Trophoblast cell (in vitro differentiated cells and primary cell): ENCODE results near the gene PRKAG3.

ENCODE experiments used
- DNase-seq, 2 donors: peaks; one replicate each; pipeline ENCODE4 v3.0.0-alpha.2; 2016
- H2AFZ ChIP-seq: 2 replicates; pipeline ENCODE4 v1.6.1; 2013; ENCODE audit warnings: low read length, moderate library complexity, mild to moderate bottlenecking; ENCODE audit not compliant: insufficient read depth, poor library complexity
- H2AK5ac ChIP-seq: 2 replicates; pipeline ENCODE4 v1.6.1; 2013; ENCODE audit warnings: mild to moderate bottlenecking, low read length
- H2BK120ac ChIP-seq: 2 replicates; pipeline ENCODE4 v1.6.1; 2013; ENCODE audit warnings: low read length, mild to moderate bottlenecking, moderate library complexity; ENCODE audit not compliant: insufficient read depth, poor library complexity
- H2BK12ac ChIP-seq: 2 replicates; pipeline ENCODE4 v1.6.1; 2013; ENCODE audit warnings: mild to moderate bottlenecking, low read length, moderate library complexity
- H2BK5ac ChIP-seq: 2 replicates; pipeline ENCODE4 v1.6.1; 2013; ENCODE audit warnings: low read length, low read depth, moderate library complexity, mild to moderate bottlenecking; ENCODE audit not compliant: poor library complexity
- H3K14ac ChIP-seq: 2 replicates; pipeline ENCODE4 v1.6.1; 2013; ENCODE audit warnings: mild to moderate bottlenecking, low read length
- H3K18ac ChIP-seq: 2 replicates; pipeline ENCODE4 v1.6.1; 2013; ENCODE audit warnings: mild to moderate bottlenecking, low read length
- H3K23ac ChIP-seq: 2 replicates; pipeline ENCODE4 v1.6.1; 2013; ENCODE audit warnings: low read length
- H3K27ac ChIP-seq: 2 replicates; pipeline ENCODE4 v1.5.1; 2013; ENCODE audit warnings: low read depth, mild to moderate bottlenecking, inconsistent platforms, low read length, moderate library complexity
- H3K27me3 ChIP-seq: 2 replicates; pipeline ENCODE4 v1.6.1; 2013; ENCODE audit warnings: inconsistent platforms, mild to moderate bottlenecking, low read length, moderate library complexity; ENCODE audit not compliant: insufficient read depth
- H3K36me3 ChIP-seq, 2 experiments: 1 replicate in 1 of 2; 2 replicates in 1 of 2; pipeline ENCODE4 v1.6.1; 2013; ENCODE audit warnings: low read length in 2 of 2, mild to moderate bottlenecking in 2 of 2, moderate library complexity in 1 of 2; ENCODE audit not compliant: insufficient read depth in 2 of 2, control insufficient read depth in 1 of 2
- H3K4ac ChIP-seq: 2 replicates; pipeline ENCODE4 v1.6.1; 2013; ENCODE audit warnings: low read depth, mild to moderate bottlenecking, low read length, moderate library complexity
- H3K4me1 ChIP-seq, 2 experiments: 1 replicate in 1 of 2; 2 replicates in 1 of 2; pipeline ENCODE4 v1.6.1; 2013; ENCODE audit warnings: low read length in 2 of 2, mild to moderate bottlenecking in 2 of 2, moderate library complexity in 1 of 2; ENCODE audit not compliant: insufficient read depth in 2 of 2, control insufficient read depth in 1 of 2
- H3K4me2 ChIP-seq: 2 replicates; pipeline ENCODE4 v1.6.1; 2013; ENCODE audit warnings: inconsistent platforms, mild to moderate bottlenecking, low read length, moderate library complexity
- H3K4me3 ChIP-seq: 2 replicates; pipeline ENCODE4 v1.5.1; 2013; ENCODE audit warnings: mild to moderate bottlenecking, low read depth, low read length, inconsistent platforms
- H3K79me1 ChIP-seq: one replicate; pipeline ENCODE4 v1.6.1; 2013; ENCODE audit warnings: low read length
- H3K79me2 ChIP-seq: 2 replicates; pipeline ENCODE4 v1.6.1; 2013; ENCODE audit warnings: low read length, mild to moderate bottlenecking; ENCODE audit not compliant: control insufficient read depth, insufficient read depth, poor library complexity
- H3K9ac ChIP-seq: 2 replicates; pipeline ENCODE4 v1.6.1; 2013; ENCODE audit warnings: mild to moderate bottlenecking, low read length
- H3K9me3 ChIP-seq: 2 replicates; pipeline ENCODE4 v1.6.1; 2013; ENCODE audit warnings: low read depth, mild to moderate bottlenecking, control low read depth, inconsistent platforms, low read length; ENCODE audit not compliant: insufficient read depth
- H4K12ac ChIP-seq: 2 replicates; pipeline ENCODE4 v1.6.1; 2013; ENCODE audit warnings: low read depth, mild to moderate bottlenecking, low read length, moderate library complexity
- H4K8ac ChIP-seq: 2 replicates; pipeline ENCODE4 v1.6.1; 2013; ENCODE audit warnings: low read depth, mild to moderate bottlenecking, low read length, moderate library complexity
- H4K91ac ChIP-seq: one replicate; pipeline ENCODE4 v1.6.1; 2013; ENCODE audit warnings: low read depth, mild to moderate bottlenecking, low read length, moderate library complexity
- WGBS: extraction: QIAGEN DNeasy Blood & Tissue Kit; methylation state at CpG from one replicate; pipeline ENCODE4 v1.1.7; 2013; ENCODE audit warnings: missing lambda C conversion rate; ENCODE audit not compliant: insufficient read length, insufficient coverage; ENCODE audit errors: extremely low coverage; 5-methylcytosine and 5-hydroxymethylcytosine counted together

The PRKAG3 gene

DNA sequence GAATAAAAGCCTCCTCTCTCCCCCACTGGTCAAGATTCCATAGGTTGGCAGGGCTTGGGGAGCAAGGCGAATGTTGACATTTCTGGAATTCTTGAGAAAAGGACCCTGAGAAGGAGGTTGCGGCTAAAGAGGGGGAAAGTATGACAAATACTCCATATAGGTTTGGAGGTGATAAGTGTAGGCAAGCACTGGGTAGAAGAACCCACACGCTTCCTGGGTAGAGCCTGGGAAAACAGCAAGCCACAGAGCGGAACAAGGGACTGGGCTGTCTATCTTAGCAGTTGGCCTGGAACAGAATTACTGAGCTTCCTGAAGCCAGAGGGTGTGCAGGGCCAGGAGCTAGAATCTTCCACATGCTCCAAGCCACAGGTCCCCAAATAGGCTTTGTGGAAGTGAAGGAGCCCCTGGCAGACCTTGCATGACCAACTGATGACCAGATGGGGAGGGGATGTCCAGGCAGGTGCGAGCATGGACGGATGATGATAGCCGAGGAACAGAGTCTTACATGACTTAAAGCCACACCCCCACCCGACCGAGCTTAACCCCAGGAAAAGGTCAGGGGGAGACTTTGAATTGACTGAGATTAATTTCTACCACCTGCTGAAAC is 9.9 kb downstream of the PRKAG3 start:
- no peak overlapping the region for H2BK5ac ChIP-seq
- no peaks in the 10 kb centered on the region for H3K4me1 ChIP-seq
- no peak overlapping the region for H2AFZ ChIP-seq
- H3K18ac ChIP-seq: no peak overlapping the region
- no peak overlapping the region for H4K8ac ChIP-seq
- H3K27me3 ChIP-seq: no peaks in the 10 kb centered on the region
- H3K23ac ChIP-seq: no peak overlapping the region
- WGBS: no CpG with 5 or more reads among the region's 9 CpGs
- H4K91ac ChIP-seq: no peak overlapping the region
- H2AK5ac ChIP-seq: no peak overlapping the region
- no peak for DNase-seq
- no peaks in the 10 kb centered on the region for H3K36me3 ChIP-seq
- no peaks in the 10 kb centered on the region for H3K79me2 ChIP-seq
- no peak overlapping the region for H3K4me3 ChIP-seq
- H4K12ac ChIP-seq: no peak overlapping the region
- H3K79me1 ChIP-seq: no peaks in the 10 kb centered on the region
- no peak overlapping the region for H3K9ac ChIP-seq
- no peaks in the 10 kb centered on the region for H3K9me3 ChIP-seq
- no peak overlapping the region for H2BK12ac ChIP-seq
- H3K4ac ChIP-seq: no peak overlapping the region
- H2BK120ac ChIP-seq: no peak overlapping the region
- no peak overlapping the region for H3K14ac ChIP-seq
- no peak overlapping the region for H3K27ac ChIP-seq
- no peak overlapping the region for H3K4me2 ChIP-seq

DNA sequence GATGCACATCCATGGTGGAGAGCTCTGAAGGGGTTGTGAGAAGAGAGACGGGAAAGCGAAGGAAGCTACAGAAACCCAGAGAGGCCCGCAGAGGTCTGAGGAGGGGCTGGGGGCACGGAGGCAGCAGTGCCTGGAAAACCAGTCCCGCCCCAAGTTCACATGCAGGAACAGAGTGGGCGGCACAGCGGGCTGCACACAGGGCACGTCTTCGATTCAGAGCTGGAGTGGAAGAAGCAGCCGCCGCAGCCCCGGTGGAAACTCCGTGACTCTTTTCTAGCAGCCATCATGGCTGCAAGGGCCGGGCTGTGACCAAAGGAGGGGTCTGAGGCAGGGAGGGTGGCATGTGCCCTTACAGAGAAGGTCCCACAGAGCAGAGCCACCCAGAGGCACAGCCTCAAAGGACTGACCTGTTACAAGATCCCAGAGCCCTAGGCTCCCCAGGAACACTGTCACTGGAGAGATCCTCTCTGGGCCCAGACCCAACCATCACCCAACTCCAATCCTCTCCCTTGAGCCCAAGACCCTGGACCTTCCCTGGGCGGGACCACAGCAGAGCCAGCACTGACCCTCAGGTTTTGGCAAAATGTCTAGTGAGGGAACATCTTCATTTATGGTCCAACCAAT is 10.7 kb downstream of the PRKAG3 start:
- no CpG with 5 or more reads among the region's 15 CpGs for WGBS
- no peak overlapping the region for H3K4me3 ChIP-seq
- no peaks in the 10 kb centered on the region for H3K36me3 ChIP-seq
- no peak overlapping the region for H3K27ac ChIP-seq
- H4K12ac ChIP-seq: no peak overlapping the region
- no peaks in the 10 kb centered on the region for H3K27me3 ChIP-seq
- DNase-seq: no peak
- H3K23ac ChIP-seq: no peak overlapping the region
- no peak overlapping the region for H3K9ac ChIP-seq
- H4K91ac ChIP-seq: no peak overlapping the region
- H2BK12ac ChIP-seq: no peak overlapping the region
- no peak overlapping the region for H2BK120ac ChIP-seq
- no peak overlapping the region for H4K8ac ChIP-seq
- H3K4me2 ChIP-seq: no peak overlapping the region
- H3K4ac ChIP-seq: no peak overlapping the region
- H2AK5ac ChIP-seq: no peak overlapping the region
- no peak overlapping the region for H2AFZ ChIP-seq
- H3K79me2 ChIP-seq: no peaks in the 10 kb centered on the region
- no peak overlapping the region for H3K14ac ChIP-seq
- no peak overlapping the region for H2BK5ac ChIP-seq
- no peaks in the 10 kb centered on the region for H3K79me1 ChIP-seq
- H3K18ac ChIP-seq: no peak overlapping the region
- H3K9me3 ChIP-seq: no peaks in the 10 kb centered on the region
- H3K4me1 ChIP-seq: no peaks in the 10 kb centered on the region

- Histone ChIP-seq H3K4me3 (no peak overlapping the region), H3K79me2 (no peaks in the 10 kb centered on the region), H3K79me1 (no peaks in the 10 kb centered on the region), H3K4me2 (no peak overlapping the region), H3K23ac (no peak overlapping the region), H3K27ac (no peak overlapping the region), H2BK12ac (no peak overlapping the region), H3K9me3 (no peaks in the 10 kb centered on the region), H2AFZ (no peak overlapping the region), H2BK120ac (no peak overlapping the region), H4K8ac (no peak overlapping the region), H3K27me3 (no peaks in the 10 kb centered on the region), H2AK5ac (no peak overlapping the region), H2BK5ac (no peak overlapping the region), H3K36me3 (no peaks in the 10 kb centered on the region), H3K4me1 (no peaks in the 10 kb centered on the region), H4K91ac (no peak overlapping the region), H4K12ac (no peak overlapping the region), H3K14ac (no peak overlapping the region), H3K18ac (no peak overlapping the region), H3K9ac (no peak overlapping the region), H3K4ac (no peak overlapping the region)
- DNase-seq: peak; percentile 4 to 21
- WGBS: no CpG with 5 or more reads among the region's 7 CpGs
Observed at GRCh38 chr2:218819093-218819492, 12.5 kb downstream of the PRKAG3 start.

DNA sequence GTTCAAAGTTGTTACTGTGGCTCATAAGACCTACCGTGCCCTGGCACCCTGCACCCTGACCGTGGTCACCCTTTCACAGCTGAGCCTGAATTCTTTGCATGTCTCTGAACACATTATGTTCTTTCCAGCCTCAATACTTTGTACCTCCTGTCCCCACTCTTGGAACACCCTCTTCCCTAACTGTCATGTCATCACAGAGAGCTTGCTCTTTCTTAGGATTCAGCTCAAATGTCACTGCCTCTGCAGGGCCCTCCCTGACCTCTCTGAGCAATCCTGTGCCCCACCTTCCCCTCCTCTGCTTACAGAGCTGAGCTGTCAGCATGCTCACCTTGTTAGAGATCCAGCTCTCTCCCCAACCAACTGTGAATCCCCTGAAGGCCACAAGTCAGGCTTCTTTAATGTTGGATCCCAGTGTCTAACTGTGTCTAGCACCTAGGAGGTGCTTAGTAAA is 15.0 kb downstream of the PRKAG3 start:
- no peak overlapping the region for H4K8ac ChIP-seq
- no peak for DNase-seq
- no peaks in the 10 kb centered on the region for H3K4me1 ChIP-seq
- no CpG with 5 or more reads among the region's 2 CpGs for WGBS
- no peak overlapping the region for H2BK12ac ChIP-seq
- H3K36me3 ChIP-seq: no peaks in the 10 kb centered on the region
- H3K9me3 ChIP-seq: no peaks in the 10 kb centered on the region
- H2AK5ac ChIP-seq: no peak overlapping the region
- H3K27me3 ChIP-seq: no peaks in the 10 kb centered on the region
- no peak overlapping the region for H3K14ac ChIP-seq
- H4K91ac ChIP-seq: no peak overlapping the region
- no peak overlapping the region for H2AFZ ChIP-seq
- no peak overlapping the region for H3K23ac ChIP-seq
- no peak overlapping the region for H3K4me3 ChIP-seq
- H4K12ac ChIP-seq: no peak overlapping the region
- no peak overlapping the region for H2BK120ac ChIP-seq
- no peak overlapping the region for H2BK5ac ChIP-seq
- H3K79me2 ChIP-seq: no peaks in the 10 kb centered on the region
- no peak overlapping the region for H3K9ac ChIP-seq
- H3K4ac ChIP-seq: no peak overlapping the region
- H3K18ac ChIP-seq: no peak overlapping the region
- H3K79me1 ChIP-seq: no peaks in the 10 kb centered on the region
- H3K27ac ChIP-seq: no peak overlapping the region
- no peak overlapping the region for H3K4me2 ChIP-seq
